Ramos (cell line): ENCODE data around the gene MAP3K8.

Source experiments
- in situ Hi-C: fragments of 300-500 bp; cut with MboI; formaldehyde crosslinking; loops from one replicate; pipeline ENCODE4 v1.14.3; 2022; ENCODE audit warnings: low sequenced_read_pairs; ENCODE audit not compliant: unreplicated experiment

The MAP3K8 gene

DNA sequence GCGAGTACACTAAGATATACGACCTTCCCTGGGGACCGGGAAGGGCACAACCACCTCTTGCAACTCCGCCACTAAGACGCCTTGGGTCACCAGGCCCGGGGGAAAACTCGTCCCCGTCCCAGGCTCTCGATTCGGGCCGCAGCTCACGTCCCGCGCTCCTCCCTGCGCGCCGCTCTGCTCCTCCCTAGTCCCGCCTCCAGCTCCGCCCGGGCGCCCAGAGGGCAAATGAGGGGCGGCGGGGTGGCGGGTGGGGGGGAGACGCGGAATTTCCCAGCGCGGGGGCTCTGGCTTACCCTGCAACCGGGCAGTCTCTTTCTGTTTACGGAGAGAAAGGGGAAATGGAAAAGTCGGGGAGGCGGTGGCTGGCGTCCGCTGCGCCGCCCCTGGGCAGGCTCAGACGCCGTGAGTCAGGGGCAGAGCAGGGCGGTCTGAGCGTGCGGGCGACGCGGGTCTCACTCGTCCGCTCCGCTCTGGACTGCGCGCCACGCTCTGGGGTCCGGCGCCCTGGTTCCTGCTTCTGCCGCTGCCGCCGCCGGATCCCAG, at the start of gene MAP3K8:
Gene MAP3K8, plus strand, starts transcription at position 455 of the 543 bp plus-strand sequence. CDS start 4,755 bp downstream, outside the sequence.
- in situ Hi-C loops = loop anchor here (10.0 kb wide), 1 partner anchor 271 kb away; no protein-coding TSS in a partner anchor

DNA sequence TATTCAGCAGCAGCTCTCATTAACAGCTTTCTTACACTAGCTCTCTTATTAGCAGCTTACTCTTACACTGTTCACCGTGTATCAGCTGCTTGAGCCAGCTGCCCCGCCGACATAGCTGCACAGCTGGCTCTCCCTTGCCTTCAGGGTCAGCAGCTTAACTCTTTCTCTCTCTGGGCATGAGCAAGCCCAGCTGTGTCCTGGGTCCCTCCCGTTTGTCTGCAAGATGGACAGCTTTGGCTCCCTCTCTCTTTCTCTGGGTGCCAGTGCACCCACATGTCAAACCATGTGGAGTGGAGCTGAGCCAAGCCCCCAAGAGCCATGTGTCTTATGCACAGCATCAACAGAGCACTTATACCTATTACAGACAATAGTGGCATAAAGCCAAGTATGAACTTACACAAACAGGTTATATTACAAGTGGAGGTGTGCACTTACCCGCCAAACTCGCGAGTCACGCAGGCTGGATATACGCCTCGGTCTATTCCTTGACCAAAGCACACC, 49.2 kb upstream of the MAP3K8 start:
- in situ Hi-C loops = no loop called here

DNA sequence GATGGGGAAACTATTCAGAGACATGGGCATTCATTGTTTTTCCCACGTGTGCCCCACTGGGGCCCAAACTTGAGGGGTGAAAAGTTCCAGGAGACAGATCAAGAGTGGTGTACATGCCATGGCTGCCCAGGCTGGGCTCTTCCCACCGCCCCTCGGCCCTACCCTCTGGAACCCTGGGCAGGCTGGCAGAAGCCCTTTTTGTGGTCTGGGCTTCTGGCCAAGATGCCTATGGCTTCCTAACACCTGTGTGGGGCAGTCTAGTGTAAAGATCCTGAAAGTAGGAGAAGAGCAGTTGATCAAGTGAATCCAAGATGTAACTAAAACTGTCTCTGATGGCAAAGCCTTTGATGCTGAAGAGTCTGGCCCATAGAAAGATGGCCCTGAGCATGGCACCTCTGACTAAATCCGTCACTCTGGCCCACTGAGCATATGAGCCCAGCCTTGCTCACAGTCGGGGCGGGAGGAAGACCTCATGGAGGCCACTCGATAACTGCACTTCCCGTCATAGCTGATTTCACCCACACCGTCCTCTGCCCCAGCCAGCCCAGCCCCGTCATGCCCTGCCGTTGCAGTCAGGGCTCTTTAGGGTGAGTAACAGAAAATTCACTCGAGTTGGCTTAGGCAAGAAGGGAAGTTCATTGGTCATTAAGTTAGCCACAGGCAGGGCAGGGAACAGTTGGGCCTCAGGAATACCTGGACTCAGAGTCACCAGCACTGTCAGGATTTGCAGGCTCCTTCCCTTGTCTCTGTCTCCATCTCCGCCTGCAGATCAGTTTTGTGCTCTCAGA, 47.0 kb upstream of the MAP3K8 start:
- in situ Hi-C loops = no loop called here

DNA sequence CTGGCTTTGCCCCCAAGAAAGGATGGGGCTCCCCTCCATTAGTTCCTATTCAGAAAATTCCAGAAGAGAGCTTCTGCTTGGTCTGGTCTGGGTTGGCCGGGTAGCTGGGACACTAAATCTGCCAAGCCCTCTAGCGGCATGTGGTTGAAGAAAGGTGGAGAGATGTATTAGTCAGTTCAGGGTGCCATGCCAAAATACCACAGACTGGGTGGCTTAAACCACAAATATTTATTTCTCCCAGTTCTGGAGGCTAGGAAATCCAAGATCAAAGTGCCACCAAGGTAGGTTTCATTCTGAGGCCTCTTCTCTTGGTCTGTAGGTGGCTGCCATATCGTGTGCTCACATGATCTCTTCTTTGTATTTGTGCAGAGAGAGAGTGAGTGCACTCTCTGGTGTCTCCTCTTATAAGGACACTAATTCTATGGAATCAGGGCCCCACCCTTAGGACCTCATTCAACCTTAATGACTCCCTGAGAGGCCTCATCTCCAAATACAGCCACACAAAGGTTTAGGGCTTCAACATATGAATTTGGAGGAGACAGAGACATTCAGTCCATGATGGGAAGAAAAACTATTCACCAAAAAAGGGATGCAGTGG, 46.2 kb upstream of the MAP3K8 start:
- in situ Hi-C loops = no loop called here

DNA sequence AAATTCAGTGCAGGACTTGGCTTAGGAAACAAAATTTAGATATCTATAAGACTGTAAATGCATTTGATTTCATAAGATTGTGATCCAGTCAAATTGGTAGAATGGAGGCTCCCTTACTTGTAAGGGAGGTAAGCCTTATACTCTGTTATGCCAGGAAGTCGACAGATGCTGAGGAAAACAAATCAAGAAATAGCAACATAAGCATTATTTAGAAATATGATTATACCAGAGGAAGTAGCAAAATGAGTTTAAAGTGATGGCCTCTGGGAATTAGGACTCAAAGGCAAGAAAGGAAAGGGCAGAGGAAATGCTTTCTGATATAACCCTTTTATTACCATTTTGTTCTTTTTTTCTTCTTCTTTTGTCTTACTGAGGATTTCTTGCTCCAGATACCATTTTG, 44.4 kb upstream of the MAP3K8 start:
- in situ Hi-C loops = no loop called here

DNA sequence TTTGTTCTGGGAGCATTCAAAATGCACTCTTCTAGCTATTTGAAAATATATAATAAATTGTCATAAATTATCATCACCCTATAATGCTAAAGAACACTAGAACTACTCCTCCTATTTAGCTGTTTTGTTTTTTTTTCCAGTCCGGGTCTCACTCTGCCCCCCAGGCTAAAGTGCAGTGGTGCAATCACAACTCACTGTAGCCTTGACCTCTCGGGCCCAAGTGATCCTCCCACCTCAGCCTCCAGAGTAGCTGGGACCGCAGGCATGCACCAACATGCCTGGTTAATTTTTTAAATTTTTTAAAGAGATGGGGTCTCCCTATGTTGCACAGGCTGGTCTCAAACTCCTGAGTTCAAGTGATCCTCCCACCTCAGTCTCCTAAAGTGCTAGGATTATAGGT, 43.8 kb upstream of the MAP3K8 start:
- in situ Hi-C loops = loop anchor here (5.0 kb wide), 1 partner anchor 197 kb away; no protein-coding TSS in a partner anchor

DNA sequence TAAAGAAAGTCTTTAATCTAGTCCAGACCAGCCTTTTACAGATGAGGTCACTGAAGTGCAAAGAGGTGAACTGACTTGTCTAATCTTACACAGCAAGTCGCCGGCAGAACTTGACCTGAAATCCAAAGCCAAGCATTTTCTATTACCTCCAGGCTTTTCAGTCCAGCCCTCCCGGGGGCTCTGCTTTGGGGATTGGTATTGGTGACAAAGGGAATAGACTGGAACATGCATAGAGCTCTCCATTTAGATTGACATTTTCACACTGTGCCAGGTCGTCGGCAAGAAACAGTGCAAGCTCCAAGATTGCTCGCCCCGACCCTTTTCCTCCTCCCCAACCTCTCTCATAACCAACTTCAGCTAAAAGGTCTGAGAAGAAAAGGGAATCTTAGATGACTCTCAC, 42.7 kb upstream of the MAP3K8 start:
- in situ Hi-C loops = loop anchor here (5.0 kb wide), 1 partner anchor 196 kb away; no protein-coding TSS in a partner anchor

DNA sequence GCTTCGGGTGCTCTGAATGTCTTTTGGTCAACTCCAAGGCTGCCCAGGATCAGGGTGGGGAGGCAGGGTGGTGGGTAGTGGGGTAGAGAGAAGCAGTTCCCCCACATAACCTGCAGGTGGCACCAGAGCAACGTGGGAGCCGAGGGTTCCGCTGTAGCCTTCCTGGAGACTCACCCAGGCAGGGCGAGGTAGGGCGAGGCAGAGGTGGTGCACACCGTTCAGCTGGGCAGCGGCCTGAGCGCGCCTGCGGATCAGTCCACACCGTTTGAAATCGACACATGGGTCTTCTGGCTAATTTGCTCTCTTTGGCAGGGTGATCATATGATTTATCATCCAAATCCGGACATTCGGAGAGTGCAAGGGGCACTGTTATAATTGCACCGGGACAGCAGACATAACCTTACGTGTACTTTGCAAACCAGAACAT, 41.4 kb upstream of the MAP3K8 start:
- in situ Hi-C loops = loop anchor here (5.0 kb wide), 1 partner anchor 195 kb away; no protein-coding TSS in a partner anchor

DNA sequence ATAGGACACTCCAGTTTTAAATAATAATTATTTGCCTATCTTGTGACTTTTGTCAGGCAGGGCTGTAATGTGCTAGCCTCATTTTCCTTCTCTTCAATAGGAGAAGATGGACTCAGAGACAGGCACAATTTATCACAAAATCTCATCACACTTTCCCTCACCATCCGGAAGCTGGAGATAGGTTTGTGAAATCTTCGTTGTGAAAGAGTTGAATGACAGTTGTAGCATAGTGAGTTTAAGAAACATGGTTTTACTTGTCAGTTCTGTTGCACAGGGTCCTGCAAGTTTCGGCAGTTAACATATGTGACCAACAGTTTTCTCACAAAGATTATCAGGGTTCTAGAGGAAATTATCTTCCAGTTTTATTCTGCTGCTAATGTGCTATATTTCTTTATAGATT, 37.7 kb upstream of the MAP3K8 start:
- in situ Hi-C loops = no loop called here

DNA sequence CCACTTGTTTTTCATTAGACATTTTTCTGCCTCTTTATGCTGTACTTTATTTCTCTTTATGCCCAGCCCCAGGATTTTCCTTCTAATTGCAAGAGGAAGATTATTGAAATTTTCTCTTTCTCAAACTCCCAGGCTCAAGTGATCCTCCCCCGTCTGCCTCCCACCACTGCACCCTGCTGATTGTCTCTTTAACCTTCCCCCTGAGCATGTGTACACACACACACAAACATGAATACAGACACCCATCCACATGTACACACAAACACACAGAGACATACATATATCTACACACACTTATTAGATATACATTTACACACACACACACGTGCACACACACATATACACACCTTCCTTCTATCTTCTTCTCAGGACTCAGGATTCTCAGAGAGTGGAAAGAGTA, 37.3 kb upstream of the MAP3K8 start:
- in situ Hi-C loops = no loop called here

DNA sequence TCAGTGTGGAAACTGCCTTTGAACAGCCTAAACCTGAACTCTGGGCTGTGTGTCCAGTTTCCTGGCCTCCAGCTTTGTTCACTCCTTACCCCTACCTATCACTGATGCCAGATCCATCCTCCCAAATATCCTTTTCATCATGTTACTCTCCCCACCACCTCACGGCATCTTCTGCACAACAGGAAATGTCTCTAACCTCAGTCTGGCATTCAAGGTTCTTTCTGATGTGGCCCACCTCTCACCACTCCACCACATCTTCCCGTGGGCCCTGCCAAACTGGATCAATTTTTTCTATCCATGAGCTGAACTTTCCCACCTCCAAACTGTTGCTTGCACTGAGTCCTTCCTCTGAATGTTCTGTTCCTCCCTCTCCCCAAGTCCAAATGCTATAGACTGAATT, 35.8 kb upstream of the MAP3K8 start:
- in situ Hi-C loops = no loop called here

DNA sequence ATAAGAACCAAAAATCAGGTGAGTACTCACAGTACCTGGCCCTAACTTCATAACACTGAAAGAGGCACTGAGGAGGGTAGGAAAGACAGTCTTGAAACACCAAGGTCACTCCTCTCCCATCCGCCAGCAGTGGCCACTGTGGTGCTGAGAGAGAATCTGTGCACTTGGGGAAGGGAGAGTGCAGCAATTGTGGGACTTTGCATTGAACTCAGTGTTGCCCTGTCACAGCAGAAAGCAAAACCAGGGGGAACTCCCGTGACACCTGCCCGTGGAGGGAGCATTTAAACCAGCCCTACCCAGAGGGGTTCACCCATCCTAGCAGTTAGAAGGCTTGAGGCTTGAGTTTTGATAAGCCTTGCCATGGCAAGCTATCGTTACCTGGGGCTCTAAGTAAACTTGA, 35.2 kb upstream of the MAP3K8 start:
- in situ Hi-C loops = no loop called here

DNA sequence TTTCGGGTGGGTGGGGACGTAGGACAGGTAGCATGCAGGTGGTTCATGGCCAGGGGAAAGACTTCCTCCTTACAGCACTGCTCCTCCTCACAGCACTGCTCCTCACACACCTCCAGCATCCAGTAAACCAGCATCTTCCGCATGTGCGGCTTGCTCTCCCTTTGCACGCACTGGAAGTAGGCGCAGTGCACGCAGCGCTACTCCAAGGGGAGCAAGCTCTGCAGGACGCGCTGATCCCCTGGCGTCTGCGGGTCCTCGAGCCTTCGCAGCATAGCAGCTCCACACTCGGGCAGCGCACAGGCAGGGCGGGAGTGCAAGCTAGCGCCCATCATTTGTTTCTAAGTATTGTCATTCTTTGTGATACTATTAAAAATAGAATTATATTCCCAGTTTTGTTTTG, 30.5 kb upstream of the MAP3K8 start:
- in situ Hi-C loops = no loop called here

DNA sequence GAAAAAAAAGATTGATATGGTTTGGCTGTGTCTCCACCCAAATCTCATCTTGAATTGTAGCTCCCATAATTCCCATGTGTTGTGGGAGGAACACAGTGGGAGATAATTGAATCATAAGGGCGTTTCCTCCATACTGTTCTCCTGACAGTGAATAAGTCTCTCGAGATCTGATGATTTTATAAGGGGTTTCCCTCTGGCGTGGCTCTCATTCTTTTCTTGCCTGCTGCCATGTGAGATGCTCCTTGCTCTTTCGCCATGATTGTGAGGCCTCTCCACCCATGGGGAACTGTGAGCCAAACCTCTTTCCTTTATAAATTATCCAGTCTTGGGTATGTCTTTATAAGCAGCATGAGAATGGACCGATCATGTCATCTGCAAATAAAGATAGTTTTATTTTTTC, 29.4 kb upstream of the MAP3K8 start:
- in situ Hi-C loops = no loop called here

DNA sequence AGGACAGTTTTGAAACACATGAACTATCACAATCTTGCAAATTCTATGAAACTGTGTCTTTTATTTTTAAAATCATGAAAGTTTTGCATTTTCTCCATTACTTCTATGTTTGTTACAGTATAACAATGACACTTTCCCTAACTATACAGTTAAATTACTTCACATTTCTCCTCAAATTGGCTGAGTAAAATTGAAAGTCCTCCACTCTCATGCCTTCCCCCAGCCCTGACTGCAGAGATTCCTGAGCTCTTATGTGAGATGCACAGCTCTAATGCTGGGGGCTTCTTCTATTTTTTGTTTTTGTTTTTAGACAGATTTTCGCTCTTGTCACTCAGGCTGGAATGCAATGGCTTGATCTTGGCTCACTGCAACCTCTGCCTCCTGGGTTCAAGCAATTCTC, 22.7 kb upstream of the MAP3K8 start:
- in situ Hi-C loops = no loop called here

DNA sequence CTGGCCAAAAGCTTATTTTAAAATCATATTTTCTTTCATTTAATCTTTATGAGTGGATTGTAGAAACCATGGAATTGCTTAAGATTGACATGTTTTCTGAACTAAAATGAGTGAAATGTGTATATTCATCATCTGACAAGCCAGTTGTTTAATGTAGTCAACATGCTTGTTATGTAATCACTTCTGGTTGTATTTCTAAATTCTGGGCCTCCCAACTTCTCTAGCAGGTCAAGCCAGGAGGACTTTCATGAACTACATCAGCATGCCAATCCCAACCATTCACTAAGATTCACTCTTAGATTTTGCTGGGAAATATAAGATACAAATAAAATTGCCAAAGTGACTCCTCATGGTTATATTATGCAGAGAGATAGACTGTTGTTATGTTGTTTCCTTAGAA, 21.1 kb upstream of the MAP3K8 start:
- in situ Hi-C loops = no loop called here

DNA sequence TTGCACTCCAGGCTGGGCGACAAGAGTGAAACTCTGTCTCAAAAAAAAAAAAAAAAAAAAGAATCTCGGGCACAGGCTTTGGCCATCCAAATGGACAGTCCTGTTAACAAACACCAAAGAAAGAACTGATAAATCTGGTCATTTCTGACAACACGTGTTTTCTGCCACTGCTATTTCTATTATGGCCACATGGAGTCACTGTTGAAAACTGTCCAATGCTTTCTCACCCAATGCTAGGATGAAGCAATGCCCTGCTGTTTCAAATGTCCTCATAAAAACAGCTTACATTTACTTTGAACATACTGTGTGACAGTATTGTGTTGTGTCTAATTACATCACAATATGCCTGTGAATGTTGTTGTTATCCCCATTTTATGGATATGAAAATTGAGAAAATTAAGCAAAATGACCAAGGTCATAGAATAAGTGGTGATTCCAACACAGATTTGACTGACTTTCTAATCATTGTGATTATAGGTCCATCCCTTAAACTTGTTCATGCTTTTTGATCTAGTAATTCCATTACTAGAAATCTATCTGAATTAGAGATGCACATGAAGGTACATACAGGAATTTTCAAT, 19.9 kb upstream of the MAP3K8 start:
- in situ Hi-C loops = no loop called here

DNA sequence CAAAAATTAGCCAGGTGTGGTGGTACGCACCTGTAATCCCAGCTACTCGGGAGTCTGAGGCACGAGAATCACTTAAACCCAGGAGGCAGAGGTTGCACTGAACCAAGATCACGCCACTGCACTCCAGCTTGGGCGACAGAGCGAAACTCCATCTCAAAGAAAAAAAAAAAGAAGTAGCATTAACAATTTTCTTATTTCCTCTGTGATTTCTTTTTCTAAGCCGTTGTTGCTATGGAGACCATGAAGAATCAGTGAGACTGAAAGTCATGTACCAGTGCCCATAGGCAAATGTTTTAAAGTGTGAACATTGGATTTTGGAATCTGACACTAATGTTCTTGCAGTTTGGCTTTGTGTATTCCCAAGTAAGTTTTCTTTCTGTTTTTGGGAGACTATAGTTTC, 18.4 kb upstream of the MAP3K8 start:
- in situ Hi-C loops = loop anchor here (5.0 kb wide), 1 partner anchor 117 kb away; no protein-coding TSS in a partner anchor

DNA sequence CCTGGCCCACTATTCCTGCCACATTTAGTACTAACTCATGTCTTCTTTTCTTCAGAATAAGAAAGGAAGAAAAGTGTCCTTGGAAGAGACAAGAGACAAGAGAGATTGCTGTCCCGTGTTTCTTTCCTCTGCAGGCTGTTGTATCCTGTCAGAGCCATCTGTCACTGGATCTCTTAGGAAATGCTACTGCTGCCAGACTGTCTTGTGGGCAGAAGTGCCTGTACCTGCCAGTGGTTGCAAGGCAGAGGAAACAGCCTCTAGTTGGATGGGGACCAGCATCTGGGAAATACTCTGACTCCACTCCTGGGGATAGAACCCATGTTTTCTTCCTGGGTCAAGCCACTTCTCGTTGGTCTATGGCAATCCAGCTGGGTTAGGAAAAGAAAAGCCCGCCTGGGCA, 16.7 kb upstream of the MAP3K8 start:
- in situ Hi-C loops = loop anchor here (5.0 kb wide), 1 partner anchor 115 kb away; no protein-coding TSS in a partner anchor

DNA sequence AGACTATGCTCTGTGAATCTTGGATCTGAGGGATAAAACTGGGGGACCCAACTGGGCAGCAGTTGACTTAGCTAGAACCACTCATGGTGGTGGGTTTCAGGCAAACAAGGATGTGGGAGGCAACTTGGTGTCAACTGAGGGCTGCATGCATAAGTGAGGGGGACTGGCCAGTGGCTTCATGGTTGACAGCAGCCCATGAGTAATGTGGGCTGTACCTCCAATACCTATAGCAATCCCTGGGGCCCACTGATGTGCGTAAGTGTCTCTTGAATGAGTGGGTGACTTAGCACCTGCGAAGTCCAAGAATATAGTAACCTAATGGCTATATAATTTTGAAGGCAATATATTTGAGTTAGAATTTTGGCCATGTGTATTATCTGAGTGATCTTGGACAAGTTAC, 13.7 kb upstream of the MAP3K8 start:
- in situ Hi-C loops = no loop called here

DNA sequence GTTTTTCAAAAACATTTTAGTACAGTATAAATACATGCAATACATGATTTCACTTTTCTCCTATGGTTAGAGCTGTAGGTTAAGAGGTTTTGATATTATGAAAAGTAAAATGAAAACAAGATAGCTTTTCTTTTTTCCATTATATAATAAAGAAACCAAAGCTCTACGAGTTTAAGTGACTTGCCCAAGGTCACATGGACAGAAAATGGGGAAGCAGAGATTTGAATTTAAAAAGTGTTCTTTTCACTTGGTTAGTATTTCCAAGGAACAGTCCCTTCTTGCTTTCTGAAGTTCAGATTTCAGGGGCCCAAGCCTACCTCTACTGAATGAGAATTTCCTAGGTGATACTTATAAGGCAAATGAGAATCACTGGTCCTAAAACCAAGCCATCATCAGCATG, 13.2 kb upstream of the MAP3K8 start:
- in situ Hi-C loops = no loop called here
